ENCODE measurements around the gene ARPC4. TPM values are rescaled to one million over a fixed set of nuclear protein-coding genes. Genes with fewer than 3 reads are reported as not detected.

Gene ARPC4
- total and polyA plus RNA-seq, 4 donors = 98.4 to 165 (median 145) TPM

Other genes starting within 250 kb of the ARPC4 start
- gene LHFPL4, start 239.3 kb upstream of the ARPC4 start, total RNA-seq = not detected
- gene LHFPL4, start 239.3 kb upstream of the ARPC4 start, polyA plus RNA-seq = under 1 TPM in 1 of 2 donors, not detected in 1; 0.03 TPM
- gene MTMR14, start 143.6 kb upstream of the ARPC4 start, total RNA-seq = 10 to 100 TPM; 28.2 to 34.0 TPM
- 10 to 100 TPM; 12.0 to 34.8 TPM for gene MTMR14, start 143.6 kb upstream of the ARPC4 start, polyA plus RNA-seq
- not detected for gene CPNE9, start 89.2 kb upstream of the ARPC4 start, total RNA-seq
- not detected for gene CPNE9, start 89.2 kb upstream of the ARPC4 start, polyA plus RNA-seq
- 10 to 100 TPM; 16.6 to 17.6 TPM for gene BRPF1, start 61.3 kb upstream of the ARPC4 start, total RNA-seq
- 1 to 10 TPM; 4.1 to 6.6 TPM for gene BRPF1, start 61.3 kb upstream of the ARPC4 start, polyA plus RNA-seq
- gene OGG1, start 43.1 kb upstream of the ARPC4 start, total RNA-seq = 10 to 100 TPM; 25.8 to 32.6 TPM
- gene OGG1, start 43.1 kb upstream of the ARPC4 start, polyA plus RNA-seq = 10 to 100 TPM; 15.7 to 25.9 TPM
- 10 to 100 TPM; 31.4 to 40.2 TPM for gene CAMK1, start 23.1 kb upstream of the ARPC4 start, total RNA-seq
- gene CAMK1, start 23.1 kb upstream of the ARPC4 start, polyA plus RNA-seq = 10 to 100 TPM; 24.7 to 58.0 TPM
- 10 to 100 TPM; 44.9 to 48.3 TPM for gene TADA3, start 609 bp upstream of the ARPC4 start, total RNA-seq
- gene TADA3, start 609 bp upstream of the ARPC4 start, polyA plus RNA-seq = 10 to 100 TPM; 50.4 to 52.0 TPM
- gene TTLL3, start 17.2 kb downstream of the ARPC4 start, total RNA-seq = 100 to 1,000 TPM in 1 of 2 donors, 10 to 100 TPM in 1; 40.3 to 108 TPM
- gene TTLL3, start 17.2 kb downstream of the ARPC4 start, polyA plus RNA-seq = 100 to 1,000 TPM in 1 of 2 donors, 10 to 100 TPM in 1; 12.3 to 120 TPM
- gene RPUSD3, start 50.9 kb downstream of the ARPC4 start, total RNA-seq = 10 to 100 TPM; 19.8 to 28.5 TPM
- gene RPUSD3, start 50.9 kb downstream of the ARPC4 start, polyA plus RNA-seq = 10 to 100 TPM; 17.2 to 27.8 TPM
- under 1 TPM in 1 of 2 donors, not detected in 1; 0.87 TPM for gene CIDEC, start 87.2 kb downstream of the ARPC4 start, total RNA-seq
- gene CIDEC, start 87.2 kb downstream of the ARPC4 start, polyA plus RNA-seq = 10 to 100 TPM in 1 of 2 donors, 1 to 10 TPM in 1; 1.1 to 75.3 TPM
- gene JAGN1, start 97.5 kb downstream of the ARPC4 start, total RNA-seq = 10 to 100 TPM; 19.8 to 22.7 TPM
- gene JAGN1, start 97.5 kb downstream of the ARPC4 start, polyA plus RNA-seq = 10 to 100 TPM; 26.0 to 34.1 TPM
- 10 to 100 TPM; 11.0 to 13.7 TPM for gene IL17RE, start 109.8 kb downstream of the ARPC4 start, total RNA-seq
- 10 to 100 TPM in 1 of 2 donors, 1 to 10 TPM in 1; 7.0 to 14.5 TPM for gene IL17RE, start 109.8 kb downstream of the ARPC4 start, polyA plus RNA-seq
- 10 to 100 TPM; 25.6 to 33.8 TPM for gene IL17RC, start 124.0 kb downstream of the ARPC4 start, total RNA-seq
- 100 to 1,000 TPM in 1 of 2 donors, 1 to 10 TPM in 1; 8.6 to 108 TPM for gene IL17RC, start 124.0 kb downstream of the ARPC4 start, polyA plus RNA-seq
- 10 to 100 TPM; 30.8 to 44.3 TPM for gene CRELD1, start 140.8 kb downstream of the ARPC4 start, total RNA-seq
- 10 to 100 TPM; 35.7 to 36.2 TPM for gene CRELD1, start 140.8 kb downstream of the ARPC4 start, polyA plus RNA-seq
- gene PRRT3, start 159.3 kb downstream of the ARPC4 start, total RNA-seq = 1 to 10 TPM; 1.7 to 2.1 TPM
- 1 to 10 TPM in 1 of 2 donors, under 1 TPM in 1; 0.25 to 2.4 TPM for gene PRRT3, start 159.3 kb downstream of the ARPC4 start, polyA plus RNA-seq
- gene EMC3, start 193.8 kb downstream of the ARPC4 start, total RNA-seq = 10 to 100 TPM; 47.8 to 48.8 TPM
- 10 to 100 TPM; 26.3 to 55.8 TPM for gene EMC3, start 193.8 kb downstream of the ARPC4 start, polyA plus RNA-seq
- 1 to 10 TPM; 1.9 to 5.4 TPM for gene FANCD2, start 233.4 kb downstream of the ARPC4 start, total RNA-seq
- gene FANCD2, start 233.4 kb downstream of the ARPC4 start, polyA plus RNA-seq = 1 to 10 TPM in 1 of 2 donors, not detected in 1; 4.7 TPM

All from aorta (tissue), 4 donors.